TTC549 (cell line): ENCODE measurements around the gene PTPRN2.
"Not testable (repeated sequence)": the region's sequence is repeated elsewhere in the genome, so short reads cannot be mapped to it uniquely, and the experiment has no call there.

Experiments
- FAIRE-seq: peaks from 2 replicates; lab custom pipeline; 2012; peaks lifted over from hg19 to GRCh38; lab: Jason Lieb, UNC

Gene PTPRN2

DNA sequence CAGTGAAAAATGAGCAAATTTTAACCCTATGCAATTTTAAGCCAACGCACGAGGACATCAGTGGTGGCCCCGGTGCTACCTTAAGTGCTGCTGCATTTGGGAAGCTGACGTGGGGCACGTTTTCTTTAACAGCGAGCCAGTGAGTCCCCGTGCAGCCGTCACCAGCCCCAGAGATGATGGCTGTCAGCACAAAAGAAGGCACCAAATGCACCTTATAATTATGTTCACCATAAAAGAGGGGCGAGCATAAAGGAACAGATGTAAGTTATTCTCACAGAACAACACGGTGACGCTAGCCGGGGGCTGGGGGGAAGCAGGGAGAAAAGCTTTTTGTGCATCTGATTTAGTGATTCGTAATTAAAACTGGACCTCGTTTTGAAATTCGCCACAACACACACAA lies 990.7 kb downstream of the PTPRN2 start:
- FAIRE-seq: no peak

GRCh38 chr7:157596471-157596870 lies 991.2 kb downstream of the PTPRN2 start:
- no peak for FAIRE-seq

DNA sequence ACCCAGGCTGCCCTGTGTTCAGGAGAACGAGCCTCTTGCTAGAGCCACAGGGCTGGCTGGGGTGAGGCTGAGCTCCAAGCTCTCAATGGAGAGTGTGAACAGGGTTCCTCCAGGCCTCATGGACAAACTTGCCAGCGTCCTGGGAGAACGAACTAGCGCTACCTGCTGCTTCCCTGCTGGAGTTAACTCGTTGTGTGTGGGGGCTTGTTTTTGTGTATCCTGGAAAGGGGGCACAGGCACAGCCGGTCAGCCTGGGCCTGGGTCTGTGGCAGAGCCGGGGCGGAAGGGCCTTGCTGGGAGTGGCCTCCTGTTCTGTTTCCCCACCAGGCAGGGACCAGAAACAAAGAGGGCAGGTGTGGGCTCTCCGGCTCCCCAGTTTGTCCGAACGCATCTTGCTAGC lies 991.6 kb downstream of the PTPRN2 start:
- FAIRE-seq: no peak

DNA sequence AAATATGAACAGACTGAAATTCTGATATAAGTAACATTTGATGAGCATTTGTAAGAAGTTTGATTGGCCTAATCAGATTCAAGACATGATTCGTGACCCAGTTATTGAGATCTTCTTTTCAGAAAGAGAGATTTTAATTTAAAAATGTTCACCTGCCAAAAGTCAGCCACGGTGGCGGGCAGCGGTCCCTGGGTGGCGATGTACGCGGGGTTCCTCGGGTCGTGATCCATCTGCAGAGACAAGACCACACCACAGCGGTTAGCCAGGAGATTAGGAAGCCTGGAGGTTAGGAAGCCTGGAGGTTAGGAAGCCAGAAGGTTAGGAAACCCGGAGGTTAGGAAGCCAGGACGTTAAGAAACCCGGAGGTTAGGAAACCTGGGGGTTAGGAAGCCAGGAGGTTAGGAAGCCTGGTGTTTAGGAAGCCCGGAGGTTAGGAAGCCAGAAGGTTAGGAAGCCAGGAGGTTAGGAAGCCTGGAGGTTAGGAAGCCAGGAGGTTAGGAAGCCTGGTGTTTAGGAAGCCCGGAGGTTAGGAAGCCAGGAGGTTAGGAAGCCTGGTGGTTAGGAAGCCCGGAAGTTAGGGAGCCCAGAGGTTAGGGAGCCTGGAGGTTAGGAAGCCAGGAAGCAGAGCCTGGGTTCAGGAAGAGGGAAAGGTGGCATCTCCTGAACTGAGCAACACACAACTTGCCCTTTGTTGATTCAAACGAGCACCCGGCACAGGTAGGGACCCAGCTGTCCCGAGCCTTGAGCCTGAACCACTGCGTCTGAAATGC lies 992.4 kb downstream of the PTPRN2 start:
- no peak for FAIRE-seq

GRCh38 chr7:157594306-157594705 lies 993.3 kb downstream of the PTPRN2 start:
- no peak for FAIRE-seq

DNA sequence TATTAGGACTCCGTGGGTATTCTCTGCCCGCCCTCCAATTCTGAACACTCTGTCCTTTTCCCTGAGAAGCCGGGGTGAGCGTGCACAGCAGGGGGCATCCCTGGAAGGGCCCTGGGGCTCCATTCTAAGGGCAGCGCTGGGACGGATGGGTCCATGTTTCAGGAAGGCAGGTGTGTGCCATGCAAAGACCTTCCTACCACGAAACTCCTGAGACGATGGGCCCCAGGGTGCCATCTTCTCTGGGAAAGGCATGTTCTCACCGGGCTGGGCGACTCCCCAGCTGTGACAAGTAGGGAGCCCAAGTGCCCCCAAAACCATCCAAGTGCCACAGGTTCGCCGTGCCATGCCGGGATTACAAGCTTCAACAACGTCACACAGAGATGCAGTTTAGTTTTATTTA lies 994.1 kb downstream of the PTPRN2 start:
- no peak for FAIRE-seq

DNA sequence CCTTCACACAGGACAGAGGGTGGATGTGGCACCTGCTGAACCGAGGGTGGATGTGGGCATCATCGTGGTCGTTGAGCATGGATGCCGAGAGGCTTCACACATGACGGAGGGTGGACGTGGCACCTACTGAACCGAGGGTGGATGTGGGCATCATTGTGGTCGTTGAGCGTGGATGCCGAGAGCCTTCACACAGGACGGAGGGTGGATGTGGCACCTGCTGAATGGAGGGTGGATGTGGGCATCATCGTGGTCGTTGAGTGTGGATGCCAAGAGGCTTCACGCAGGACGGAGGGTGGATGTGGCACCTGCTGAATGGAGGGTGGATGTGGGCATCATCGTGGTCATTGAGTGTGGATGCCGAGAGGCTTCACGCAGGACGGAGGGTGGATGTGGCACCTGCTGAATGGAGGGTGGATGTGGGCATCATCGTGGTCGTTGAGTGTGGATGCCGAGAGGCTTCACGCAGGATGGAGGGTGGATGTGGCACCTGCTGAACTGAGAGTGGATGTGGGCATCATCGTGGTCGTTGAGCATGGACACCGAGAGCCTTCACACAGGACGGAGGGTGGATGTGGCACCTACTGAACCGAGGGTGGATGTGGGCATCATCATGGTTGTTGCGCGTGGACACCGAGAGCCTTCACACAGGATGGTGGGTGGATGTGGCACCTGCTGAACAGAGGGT lies 994.8 kb downstream of the PTPRN2 start:
- not testable (repeated sequence) for FAIRE-seq

- FAIRE-seq: no peak
Measured at GRCh38 chr7:157590526-157590925, 997.1 kb downstream of the PTPRN2 start.

DNA sequence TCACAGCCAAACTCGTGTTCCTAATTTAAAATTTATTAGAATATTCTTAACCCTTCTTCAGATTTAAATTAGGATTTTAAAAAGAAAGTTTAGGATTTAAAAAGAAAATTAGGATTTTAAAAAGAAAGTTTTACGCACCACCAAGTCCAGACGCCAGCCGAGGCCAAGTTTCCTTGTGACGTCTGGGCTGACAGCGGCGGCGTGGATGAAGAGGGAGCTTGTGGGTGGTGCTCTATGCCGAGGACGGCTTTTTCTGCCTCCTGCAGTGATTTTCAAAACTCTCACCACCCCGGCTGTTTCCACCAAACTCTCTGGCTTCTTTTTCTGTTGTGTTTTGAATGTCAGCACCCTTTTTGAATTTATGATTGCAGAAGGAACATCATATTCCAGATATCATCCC lies 997.9 kb downstream of the PTPRN2 start:
- no peak for FAIRE-seq

DNA sequence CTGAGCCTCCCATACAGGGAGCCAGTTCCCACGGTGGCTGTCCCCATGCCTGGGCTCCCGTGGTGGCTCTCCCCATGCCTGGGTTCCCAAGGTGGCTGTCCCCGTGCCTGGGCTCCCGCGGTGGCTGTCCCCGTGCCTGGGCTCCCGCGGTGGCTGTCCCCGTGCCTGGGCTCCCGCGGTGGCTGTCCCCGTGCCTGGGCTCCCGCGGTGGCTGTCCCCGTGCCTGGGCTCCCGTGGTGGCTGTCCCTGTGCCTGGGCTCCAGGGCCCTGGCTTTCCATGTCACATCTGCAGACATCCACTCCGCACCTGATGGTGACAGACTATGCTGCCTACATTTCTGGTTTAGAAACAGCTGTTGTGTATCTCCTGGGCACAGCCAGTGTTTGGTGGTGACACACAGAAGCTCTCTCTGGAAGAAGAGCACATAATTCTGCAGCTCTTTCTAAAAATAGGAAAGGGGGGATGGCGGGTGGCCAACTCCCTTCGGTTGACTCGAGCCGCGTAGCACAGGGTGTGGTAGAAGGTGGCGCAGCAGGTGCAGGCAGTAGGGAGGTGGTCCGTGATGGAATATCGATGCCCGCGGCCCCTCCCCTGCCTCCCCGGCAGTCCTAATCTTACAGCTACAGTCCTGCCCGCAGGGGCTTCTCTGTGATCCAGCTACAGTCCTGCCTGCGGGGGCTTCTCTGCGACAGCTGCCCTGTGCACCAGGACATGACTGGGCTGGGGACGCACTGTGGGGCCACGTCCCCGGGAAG lies 999.6 kb downstream of the PTPRN2 start:
- FAIRE-seq: no peak

DNA sequence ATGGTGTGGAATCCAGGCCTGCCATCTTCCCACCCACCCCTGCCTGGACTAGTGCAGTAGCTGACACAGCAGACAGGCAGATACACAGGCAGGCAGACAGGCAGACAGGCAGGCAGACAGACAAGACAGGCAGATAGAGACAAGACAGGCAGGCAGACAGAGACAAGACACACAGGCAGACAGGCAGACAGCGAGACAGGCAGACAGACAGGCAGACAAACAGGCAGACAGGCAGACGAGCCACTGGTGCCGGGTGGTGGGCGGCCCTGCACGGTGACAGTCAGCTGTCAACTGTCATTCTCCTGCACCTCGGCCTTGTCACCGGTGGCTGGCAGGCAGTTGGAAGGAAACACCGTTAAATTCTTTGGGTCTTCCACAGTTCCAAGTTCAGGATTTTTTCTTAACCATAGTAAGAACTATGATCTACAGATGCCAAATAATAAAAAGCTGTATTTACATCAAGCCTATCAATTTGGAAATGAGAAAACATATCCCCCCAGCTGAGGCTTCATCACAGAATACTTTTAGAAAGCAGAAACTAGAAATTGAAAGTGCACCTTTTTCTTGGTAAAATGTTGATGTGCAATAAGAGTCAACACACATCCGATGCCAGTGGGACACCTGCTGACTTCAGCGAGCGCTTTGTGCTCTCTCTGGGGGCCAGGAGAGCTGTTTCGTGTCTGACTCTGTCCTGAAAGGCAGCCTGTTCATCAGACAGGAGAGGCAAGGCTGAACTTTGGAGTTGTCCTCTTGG lies 1000.4 kb downstream of the PTPRN2 start:
- FAIRE-seq: no peak

- FAIRE-seq: no peak
Measured at GRCh38 chr7:157586426-157586955, 1001.1 kb downstream of the PTPRN2 start.

GRCh38 chr7:157585113-157585861 lies 1002.3 kb downstream of the PTPRN2 start:
- FAIRE-seq: no peak

DNA sequence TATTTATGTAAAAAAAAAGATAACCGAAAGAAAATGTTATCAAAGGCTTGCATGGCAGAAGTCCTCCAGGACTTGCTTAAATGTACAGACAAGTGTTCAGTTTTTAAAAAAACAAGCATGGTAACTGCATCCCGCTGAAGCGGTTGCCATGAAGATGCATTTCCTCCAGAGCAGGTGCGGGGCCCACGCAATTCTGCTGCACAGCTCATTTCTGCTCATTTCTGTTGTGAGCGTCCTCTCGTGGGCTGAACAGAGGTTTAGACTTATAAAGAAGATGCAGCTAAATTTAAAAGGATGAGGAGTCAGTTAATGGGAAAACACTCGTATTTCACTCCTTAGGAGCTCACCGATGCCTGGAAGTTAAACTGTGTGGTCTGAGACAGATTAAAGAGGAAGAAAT lies 1003.2 kb downstream of the PTPRN2 start:
- FAIRE-seq: no peak

- FAIRE-seq: no peak
Measured at GRCh38 chr7:157581740-157582139, 1005.9 kb downstream of the PTPRN2 start.

GRCh38 chr7:157580324-157580723 lies 1007.3 kb downstream of the PTPRN2 start:
- no peak for FAIRE-seq

- no peak for FAIRE-seq
Measured at GRCh38 chr7:157579425-157579824, 1008.2 kb downstream of the PTPRN2 start.

DNA sequence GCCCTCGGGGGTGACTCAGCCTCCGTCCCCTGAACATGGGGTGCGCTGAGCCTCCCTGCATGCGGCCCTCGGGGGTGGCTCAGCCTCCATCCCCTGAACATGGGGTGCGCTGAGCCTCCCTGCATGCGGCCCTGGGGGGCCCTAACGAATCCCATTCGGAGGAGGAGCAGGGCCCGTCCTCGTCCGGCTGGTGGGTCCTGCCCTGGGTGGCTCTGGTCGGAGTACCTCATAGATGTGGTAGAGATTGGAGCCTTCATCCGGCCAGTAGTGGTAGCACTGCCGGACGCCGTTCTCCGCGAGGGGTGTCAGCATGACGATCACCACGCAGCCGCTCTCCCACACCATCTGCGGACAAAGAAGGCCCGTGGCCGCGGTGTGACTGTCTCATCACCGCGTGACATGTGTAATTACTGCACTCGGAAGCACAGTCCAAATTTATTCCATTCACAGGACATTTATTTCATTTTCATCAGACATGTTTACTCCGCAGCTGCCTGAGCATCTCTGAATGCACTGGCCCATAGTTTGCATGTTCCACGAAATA lies 1009.8 kb downstream of the PTPRN2 start:
- FAIRE-seq: no peak

- FAIRE-seq: no peak
Measured at GRCh38 chr7:157577061-157577460, 1010.6 kb downstream of the PTPRN2 start.

GRCh38 chr7:157576415-157576814 lies 1011.2 kb downstream of the PTPRN2 start:
- no peak for FAIRE-seq

DNA sequence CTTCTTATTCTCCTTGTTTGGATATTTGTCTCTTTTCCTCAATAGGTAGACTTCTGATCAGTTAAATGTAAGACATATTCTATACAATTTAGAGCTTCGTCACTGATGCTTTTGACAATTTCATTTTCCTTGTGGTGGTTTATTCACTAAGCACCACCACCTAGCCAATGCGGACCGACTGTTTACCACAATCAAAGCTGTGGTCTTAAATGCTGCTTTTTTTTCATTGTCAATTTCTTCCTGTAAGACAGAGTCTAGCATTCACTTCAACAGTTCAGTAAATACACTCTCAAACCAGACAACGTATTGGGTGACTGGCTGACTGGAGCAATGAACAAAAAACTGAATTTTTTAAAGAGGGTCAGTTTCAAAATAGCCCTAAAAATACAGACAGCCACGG lies 1011.8 kb downstream of the PTPRN2 start:
- no peak for FAIRE-seq
